Fibroblast of skin of scalp (primary cell): ENCODE results near the gene PLCB1.

Experiments used
- DNase-seq: peaks from one replicate; pipeline ENCODE4 v3.0.0-alpha.2; 2013

PLCB1 gene

DNA sequence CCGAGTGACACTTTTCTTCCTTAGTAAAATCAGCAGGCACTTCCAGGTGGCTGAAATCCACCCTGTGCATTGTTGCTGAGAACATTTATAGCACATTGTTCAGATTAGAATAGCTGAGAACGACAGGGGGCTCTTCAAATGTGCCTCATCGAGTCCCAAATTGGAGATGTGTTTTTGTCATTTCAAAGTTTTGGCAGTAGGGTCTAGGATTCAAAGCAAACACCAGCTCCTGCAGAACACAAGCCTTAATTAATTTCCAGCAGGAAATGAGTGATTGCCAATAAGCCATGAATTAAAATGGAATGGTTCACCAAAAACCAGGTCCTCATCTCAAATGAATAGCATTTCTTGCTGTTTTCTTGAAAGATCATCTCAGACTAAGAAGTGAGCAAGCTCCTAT, 171.6 kb downstream of the PLCB1 start:
- DNase-seq = no peak

DNA sequence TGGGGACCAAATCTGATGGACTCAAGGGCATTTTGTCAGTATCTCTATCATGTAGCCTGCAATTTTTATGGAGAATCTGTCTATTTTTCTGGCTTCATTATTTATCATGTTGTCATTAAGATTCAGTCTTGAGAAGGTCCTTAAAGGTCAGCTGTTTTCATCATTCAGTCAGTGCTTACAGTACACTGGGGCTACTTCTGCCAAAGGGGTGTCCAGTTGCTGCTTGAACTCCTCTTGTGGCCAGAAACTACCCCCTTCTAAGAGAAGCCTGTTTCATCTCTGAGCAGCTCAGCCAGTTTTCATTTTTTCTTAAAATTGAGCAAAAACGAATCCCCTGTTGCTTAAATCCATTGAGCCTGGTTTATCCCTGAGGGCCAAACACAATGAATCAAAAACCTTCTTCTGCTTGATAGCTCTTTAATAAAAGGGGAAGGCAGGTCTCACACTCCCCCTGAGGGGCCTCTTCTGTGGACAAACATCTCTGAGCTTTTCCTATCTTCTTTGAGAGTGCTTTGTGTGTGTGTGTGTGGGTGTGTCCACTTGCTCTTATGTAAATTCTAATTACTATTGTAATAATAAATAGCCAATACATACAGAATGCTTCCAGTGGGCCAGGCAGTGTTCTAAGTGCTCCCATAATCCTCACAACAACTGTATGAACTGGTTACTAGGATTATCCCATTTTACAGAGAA, 172.2 kb downstream of the PLCB1 start:
- no peak for DNase-seq

DNA sequence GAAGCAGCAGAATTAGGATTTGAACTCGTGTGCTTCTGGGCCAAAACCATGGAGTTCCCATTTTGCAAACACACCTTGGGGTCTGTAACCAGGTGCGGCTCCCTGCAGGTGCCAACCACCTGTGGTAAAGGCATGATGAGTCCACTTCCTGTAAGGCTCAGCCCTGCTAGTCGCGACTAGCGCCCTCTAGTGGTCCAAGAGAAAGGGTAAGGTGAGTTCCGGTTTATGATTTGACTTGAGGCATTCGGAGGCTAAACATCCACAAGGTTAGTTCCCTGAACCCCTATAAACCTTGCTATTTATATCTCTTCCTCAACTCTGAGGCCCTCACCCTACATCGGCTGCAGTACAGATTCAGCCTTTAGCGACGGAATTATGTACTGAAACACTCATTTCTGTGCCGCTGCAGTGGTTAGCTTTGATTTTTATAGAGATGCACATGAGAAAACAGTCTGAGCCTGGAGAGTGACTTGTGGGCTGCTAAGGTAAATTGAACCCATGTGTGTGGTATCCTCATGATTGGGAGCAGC, 173.4 kb downstream of the PLCB1 start:
- DNase-seq = peak; percentile 27

DNA sequence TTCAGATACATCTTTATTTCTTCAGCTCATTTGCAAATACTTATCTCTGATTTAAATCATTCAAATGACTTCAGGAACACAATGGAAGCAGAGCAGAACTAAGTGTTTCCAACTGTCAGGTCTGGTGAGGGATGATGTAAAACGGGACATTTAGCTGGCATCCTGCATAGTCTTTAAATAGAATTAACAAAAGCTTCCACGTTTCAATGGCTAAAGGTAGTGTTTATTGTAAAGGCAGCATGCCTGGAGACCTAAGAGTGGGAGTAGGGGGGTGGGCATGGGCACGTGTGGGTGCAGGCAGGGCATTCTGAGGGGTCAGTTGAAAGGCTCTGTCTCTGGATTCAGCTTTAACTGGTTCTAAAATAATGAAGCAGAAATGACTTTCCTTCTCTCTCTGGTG, 174.9 kb downstream of the PLCB1 start:
- DNase-seq = no peak

DNA sequence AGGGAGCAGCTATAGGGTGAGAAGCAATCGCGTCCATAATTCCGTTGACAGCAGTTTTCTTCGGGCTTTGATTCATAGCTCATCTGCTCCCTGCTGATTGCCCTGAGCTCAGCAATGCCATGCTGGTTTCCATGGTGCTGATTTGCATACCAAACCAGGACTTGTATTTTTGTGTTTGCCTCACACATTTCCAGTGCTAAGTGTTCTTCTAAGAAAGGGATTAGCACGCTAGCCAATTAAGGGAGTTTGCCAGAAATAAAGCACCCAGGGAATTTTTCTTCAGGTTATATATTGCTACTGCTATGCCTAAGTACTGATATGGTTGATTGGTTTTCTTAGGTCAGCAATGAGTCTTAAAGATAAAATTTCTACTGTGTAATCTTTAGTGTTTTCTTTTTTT, 177.6 kb downstream of the PLCB1 start:
- peak; percentile 78 for DNase-seq

DNA sequence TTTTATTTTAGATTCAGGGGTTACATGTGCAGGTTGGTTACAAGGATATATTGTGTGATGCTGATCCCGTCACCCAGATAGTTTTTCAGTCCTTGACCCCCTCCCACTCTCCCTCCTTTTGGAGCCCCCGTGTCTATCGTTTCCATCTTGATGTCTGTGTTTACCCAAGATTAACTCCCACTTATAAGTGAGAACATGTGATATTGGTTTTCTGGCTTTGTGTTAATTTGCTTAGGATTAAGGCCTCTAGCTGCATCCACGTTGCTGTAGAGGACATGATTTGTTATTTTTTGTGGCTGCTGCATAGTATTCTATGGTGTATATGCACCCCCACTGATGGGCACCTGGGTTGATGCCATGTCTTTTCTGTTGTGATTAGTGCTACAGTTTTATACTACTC, 178.6 kb downstream of the PLCB1 start:
- DNase-seq = no peak

DNA sequence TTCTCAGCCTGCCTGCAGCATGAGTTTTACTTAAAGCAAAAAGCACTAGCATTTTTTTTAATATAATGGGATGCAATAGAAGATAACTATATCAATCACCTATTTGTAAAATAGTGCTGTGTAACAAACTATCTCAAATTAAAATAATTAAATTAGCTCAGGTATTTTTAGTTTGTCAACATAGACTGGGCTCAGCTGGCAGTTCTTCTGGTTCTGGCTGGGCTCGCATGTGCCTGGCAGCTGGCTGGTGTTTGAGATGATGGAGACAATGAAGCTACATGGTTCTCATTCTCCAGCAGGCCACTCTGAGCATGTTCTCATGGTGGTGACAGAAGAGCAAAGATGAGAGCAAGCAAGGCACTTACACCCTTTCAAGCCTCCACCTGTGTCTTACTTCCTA, 181.0 kb downstream of the PLCB1 start:
- no peak for DNase-seq

DNA sequence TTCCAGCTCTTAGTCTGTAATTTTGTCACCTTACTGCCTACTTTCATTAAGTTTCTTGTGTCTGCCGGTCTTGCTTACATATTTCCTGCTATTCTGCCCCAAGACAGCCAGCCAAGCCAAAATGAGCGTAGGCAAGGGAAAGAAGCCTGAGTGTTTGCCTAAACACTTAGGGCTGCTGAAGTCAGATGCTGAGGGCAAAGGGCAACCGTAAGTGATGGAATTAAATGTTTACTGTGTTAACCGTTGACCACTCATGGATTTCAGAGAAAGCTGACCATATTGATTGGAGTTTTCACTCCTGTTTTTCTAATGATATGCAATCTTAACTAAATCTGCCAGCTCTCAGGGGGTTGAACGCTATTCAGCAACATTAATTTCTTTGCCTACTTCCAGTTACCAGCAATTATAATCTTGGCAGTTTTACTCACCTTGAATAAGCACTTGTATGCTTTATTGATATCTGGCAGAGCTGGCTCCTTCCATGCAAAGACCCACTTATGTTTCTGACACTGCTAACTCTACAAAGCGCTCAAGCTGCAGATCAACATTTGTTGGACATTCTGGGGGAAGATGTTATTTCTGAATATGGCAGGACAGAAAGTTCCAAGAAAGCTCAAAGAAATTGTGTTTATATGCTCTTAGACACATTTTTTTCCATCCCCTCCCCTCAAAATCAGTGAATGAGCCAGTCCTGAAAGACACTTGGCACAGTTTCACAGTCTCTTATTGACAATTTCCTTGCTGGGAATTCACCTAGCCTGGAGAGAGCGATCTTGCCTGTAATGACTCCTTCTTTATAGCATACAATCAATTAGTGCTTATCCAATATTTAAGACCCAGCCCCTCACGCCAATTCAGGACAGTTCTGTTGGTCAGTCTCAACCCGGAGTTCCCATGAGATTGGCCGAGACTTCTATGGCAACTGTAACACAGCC, 183.8 kb downstream of the PLCB1 start:
- no peak for DNase-seq

DNA sequence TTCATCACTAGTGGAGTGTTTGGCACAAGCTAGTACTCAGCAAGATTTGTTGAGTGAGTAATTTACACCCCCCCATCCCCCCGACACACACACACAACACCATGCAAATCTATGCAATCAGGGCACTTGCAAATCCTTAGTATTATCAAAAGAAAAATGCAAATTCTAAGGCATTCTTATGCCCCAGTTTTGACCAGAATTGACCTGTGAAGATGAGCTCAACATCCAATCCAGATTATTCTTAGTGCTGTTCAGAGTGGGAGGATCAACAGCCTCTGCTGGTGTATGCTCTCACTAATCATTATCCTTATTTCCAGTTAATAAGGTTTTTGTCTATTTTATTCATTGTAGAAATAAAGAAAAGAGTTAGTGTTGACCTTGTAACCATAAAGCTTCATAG, 185.4 kb downstream of the PLCB1 start:
- DNase-seq = no peak

DNA sequence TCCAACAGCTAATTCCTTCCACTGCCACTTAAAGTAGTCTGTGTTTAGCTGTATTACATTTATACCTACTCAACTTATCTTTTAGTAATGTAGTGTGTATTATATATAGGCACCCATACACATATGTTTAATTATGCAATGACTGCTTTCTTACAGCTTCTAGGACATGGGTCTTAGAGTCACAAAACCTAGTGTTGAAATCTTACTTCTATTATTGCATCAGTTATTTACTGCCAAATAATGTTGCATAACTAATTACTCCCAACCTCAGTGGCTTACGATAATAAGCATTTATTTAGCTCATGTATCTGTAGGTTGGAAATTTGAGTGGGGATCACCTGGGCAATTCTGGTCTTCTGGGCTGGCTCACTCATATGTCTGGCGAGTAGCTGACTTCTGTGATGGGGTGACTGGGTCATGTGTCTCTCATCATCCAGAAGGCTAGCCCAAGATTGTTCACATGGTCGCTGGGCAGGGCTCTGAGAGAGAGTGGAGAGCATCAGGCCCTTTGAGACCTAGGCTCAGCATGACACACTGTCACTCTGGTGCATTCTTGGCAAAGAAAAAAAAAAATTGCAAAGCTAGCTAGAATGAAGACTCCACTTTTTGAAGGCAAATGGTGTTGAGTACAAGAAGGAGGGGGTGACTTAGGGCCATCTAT, 187.0 kb downstream of the PLCB1 start:
- no peak for DNase-seq

DNA sequence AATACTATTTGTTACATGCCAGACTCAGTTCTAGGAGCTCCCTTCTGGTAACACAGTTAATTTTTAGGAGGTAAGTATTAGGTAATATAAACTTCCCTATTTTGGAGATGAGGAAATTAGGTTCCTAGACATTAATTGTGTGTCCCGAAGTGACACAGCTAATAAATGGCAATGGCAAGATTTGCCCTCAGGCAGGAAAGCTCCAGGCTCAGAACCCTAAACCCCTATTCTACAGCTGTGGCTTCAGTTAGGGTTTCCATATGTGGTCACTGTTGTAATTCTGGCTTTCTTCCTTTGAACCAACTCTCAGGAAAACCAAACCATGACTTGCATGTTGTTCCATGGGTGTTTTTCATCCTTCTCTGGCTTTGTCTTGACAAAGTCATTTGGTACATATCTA, 188.2 kb downstream of the PLCB1 start:
- no peak for DNase-seq

DNA sequence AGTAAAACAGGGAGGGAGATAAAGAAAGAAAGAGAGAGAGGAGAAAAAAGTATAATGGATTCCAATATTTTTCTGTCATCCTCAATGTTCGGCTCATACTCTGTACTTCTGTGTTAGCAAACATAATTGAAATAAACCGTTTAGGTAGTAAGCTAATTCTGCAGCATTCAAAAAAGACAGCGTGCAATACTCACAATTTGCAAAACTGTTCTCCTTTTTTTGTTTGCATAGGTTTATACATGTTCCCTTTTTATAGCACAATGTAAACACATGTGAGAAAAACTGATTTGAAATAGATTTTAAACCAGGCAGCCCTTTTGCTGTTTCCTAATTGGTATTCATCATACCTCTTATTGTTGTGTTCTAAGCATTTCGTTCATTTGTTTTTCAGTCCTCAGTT, 188.9 kb downstream of the PLCB1 start:
- DNase-seq = no peak

DNA sequence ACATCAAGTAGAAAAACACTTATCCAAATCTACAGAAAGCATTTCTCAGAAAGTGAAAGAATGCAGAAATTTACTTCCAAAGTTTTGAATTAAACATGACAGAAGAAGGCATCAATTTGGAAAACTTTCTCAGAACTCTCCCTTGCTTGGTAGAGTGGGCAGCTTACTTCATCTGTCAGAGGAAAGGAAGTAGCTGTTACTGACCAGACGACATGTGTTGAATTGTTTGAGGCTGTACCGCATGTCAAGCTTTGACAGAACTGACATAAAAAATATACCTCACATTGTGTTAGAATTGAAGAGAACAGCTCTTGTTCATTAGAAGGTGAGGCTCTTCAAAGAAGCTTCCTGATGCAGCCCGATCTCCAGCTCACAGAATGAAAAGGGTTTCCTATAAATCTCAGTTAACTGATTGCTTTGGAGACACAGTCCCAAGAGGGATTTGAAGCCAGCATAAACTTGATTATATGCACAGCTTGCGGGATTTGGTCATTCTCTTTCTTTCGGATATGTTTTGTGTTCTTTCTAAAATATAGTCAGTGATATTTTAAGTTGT, 190.7 kb downstream of the PLCB1 start:
- no peak for DNase-seq

DNA sequence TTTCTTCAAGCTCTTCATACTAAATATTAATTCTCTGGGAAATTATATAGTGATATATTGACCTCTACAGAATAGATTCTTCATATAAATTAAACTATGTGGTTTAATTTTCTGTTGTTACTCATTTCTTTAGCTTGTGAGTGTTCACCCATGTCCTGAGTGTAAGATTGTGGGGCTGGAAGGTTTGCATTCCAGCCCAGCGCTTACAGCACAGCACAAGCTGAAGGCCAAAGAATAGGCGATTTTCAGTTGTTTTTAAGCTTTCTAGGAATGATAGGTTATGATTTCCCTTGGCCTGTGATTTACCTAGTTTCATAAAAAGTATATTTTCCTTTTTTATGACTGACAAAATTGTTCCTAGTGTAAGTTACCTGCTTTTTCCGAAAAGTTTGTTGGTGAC, 194.1 kb downstream of the PLCB1 start:
- no peak for DNase-seq

DNA sequence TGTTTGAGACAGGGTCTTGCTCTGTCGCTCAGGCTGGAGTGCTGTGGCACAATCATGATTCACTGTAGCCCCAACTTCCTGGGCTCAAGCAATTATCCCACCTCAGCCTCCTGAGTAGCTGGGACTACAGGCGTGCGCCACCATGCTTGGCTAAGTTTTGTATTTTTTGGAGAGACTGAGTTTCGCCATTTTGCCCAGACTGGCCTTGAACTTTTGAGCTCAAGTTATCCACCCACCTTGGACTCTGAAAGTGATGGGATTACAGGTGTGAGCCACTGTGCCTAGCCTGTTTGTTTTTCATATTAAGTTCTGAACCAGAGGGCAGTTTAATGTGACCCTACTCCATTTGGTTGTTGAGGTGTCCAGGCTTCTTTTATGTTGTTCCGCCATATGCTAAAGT, 194.8 kb downstream of the PLCB1 start:
- DNase-seq = no peak

DNA sequence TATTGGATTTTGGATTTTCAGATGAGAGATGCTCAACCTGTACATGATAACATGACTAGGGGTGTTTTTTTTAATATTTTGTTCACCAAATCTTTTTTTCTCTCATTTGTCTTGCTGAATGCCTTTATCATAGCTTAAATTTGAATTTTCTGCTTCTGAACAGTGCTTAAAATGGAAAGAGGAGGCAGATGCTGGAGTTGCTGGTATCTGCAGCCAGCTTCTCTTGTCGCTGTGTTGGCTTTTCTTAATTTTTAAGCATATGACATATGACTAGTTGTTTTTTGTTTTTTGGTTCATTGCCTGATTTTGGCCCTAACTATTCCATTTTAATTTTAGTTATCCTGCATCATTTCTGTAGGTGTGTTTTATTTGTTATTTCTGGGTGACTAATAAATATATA, 196.1 kb downstream of the PLCB1 start:
- no peak for DNase-seq

DNA sequence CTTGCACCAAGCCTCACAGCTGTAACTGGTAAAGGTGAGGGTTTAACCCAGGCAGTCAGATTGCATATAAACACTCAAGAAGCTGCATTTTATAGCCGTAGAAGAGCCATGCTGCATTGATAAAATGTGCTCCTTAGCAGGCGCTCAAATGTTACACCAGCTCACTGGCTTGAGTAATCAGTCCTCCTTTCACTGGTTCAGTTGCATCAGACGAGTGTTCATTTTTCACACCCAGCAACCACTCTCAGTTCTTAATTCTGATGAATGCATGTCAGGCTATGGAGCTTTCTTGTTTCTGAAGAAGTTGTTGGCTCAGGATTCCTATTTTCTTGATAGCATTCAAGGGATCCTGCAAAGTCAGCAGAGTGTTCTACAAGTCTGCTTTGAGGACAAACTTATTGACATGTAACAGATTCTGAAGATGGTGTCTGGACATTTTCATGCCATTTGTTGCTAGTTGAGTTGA, 198.3 kb downstream of the PLCB1 start:
- DNase-seq = no peak

DNA sequence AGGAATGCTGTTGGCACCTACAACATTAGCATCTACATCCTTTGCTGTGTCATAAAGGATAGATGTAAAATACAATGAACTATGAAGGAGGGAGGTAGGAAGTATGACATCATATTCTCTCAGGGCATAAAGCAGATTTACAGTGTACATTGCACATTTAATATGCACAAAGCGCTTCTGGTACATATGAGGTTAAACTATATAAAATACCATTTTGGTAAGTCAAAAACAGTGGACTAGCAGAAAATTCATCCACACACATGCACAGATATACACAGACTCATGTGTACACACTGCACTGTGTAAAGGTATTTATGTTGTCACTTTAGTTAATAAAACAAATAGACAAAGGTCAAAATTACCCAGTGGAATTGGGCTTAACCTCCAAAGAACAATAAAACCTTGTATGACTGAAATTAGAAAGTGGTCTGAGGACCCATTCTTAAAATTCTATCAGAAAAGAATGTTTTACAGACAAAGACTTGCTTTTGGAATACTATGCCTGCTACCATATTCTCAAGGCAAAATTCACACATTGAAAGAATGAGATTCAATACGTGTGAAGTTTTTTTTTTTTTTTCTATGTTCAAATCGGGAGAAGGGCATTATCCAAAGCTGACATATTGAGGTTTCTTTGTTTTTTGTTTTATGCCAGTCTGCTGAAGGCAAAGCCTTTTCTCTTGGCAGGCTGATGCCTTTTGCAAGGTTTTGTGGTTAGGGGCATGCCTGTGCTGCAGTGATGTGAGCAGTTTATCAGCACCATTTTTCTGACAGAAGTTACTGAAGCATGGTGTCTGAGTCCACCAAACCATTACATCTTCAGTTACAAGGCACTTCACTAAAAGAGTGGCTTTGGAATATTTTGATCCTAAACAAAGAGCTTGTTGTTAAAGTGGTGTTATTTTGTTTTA, 199.0 kb downstream of the PLCB1 start:
- DNase-seq = no peak

DNA sequence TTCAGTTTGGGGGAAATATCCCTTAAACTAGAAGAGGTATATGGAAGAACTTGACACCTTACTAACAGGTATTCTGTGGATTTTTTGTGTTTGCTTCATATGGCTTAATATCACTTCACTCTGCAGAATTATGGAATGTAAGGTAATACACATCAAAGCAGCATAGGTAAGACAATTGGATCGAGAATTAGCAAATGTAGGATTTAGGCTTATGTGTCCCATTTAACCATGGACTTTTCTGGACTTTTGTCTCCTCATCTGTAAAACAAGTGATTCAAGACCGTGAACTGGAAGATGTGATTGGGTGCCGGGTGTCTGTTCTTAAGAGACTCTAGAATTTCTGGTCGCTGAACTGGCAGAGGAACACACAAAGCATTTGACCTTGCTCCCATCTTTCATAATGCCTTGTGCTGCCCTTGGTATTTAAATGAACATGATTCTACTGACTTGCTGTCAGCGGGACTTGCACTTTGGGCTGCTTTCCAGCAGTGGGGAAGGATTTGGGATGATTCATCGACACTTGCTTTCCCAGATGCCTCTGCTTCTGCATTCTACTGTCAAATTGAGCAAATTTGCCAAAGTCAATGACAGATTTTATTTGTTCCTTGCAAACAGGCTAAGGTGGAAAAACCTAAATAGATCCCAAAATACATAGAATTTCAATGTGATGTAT, 199.8 kb downstream of the PLCB1 start:
- DNase-seq = peak; percentile 89

DNA sequence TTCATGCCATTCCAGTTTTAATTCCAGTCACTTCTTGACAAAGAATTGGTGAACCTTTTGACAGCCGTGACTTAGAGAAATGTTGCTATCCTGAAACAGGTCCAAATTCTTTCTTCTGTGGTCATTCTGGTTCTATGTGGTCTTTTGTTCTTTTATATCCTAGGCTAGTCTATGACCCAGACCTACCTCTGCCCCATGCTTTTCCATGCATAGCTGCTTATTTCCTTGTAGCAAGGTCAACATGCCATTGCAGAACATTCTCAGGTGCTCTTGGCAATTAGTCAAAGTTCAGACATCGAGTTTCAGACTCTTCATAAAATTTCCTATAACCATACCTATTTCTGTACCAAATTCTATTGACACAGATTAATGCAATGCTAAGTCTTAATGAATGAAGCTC, 202.6 kb downstream of the PLCB1 start:
- DNase-seq = no peak

DNA sequence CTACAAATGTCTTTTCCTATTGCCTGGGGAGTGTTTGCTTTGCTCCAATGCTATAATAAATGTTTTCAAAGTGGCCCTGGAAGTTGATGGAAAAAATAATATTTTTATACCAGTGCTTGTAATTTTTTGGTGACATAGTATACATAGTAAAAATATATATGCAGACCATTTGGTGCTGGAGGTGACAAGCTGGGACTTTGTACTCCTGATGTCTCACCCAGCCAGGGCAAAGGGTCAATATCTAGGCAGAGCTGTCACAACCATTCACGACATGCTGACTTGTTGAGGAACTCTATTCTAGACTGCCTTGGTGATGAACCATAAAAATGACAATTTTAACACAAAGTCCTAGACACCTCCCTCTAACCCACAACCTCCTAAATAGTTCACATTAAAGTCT, 203.0 kb downstream of the PLCB1 start:
- DNase-seq = no peak
